NT2/D1 (cell line): ENCODE results near the gene CCNK.

Experiments used
- SUZ12 ChIP-seq: IDR thresholded peaks from 2 replicates; pipeline ENCODE4 v1.6.1; 2011; ENCODE audit not compliant: insufficient read length, insufficient read depth; ENCODE audit errors: extremely low read depth
- YY1 ChIP-seq: IDR thresholded peaks from 2 replicates; pipeline ENCODE4 v1.6.1; 2011; ENCODE audit not compliant: insufficient read length, insufficient read depth
- ZNF274 ChIP-seq: IDR thresholded peaks from 2 replicates; pipeline ENCODE4 v1.6.1; 2011; ENCODE audit warnings: mild to moderate bottlenecking, low read depth, low read length

DNA sequence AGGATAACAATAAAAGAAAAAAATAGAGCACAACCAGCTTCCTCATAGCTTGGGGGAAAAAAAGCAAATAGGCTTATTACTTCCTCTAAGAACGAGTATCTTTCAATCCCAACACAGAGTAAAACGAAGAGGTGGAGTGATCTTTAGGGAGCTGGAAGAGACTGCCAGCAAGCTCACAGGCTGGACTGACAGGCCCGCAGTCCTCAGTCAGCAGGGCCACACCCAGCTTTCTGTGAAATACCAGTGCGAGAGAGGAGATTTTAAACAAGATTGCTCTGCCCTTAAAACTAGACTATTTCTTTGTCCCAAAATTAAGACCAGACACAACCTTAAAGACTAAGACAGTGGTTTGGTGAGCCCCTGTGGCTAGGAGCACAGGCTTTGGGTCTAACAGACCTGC lies 33.5 kb upstream of the CCNK start:
- TF ChIP-seq YY1 (no peak), SUZ12 (no peak), ZNF274 (no peak)
